Kidney epithelial cell (primary cell): ENCODE data around the gene SASS6. TPM values are rescaled to one million over a fixed set of nuclear protein-coding genes. Genes with fewer than 3 reads are reported as not detected.

Source experiments
- DNase-seq: peaks from one replicate; pipeline ENCODE4 v3.0.0-alpha.2; 2010; ENCODE audit warnings: low read depth
- H3K27me3 ChIP-seq: 2 replicates; pipeline ENCODE4 v1.6.0; 2011; ENCODE audit warnings: low read length; ENCODE audit not compliant: control insufficient read depth, insufficient read depth
- H3K36me3 ChIP-seq: 2 replicates; pipeline ENCODE4 v1.5.1; 2011; ENCODE audit warnings: low read length; ENCODE audit not compliant: control insufficient read depth, insufficient read depth
- H3K4me3 ChIP-seq: 2 replicates; pipeline ENCODE4 v1.5.1; 2011; ENCODE audit warnings: low read depth, mild to moderate bottlenecking, control low read depth, low read length
- total RNA-seq: library from RNA; depleted of rRNA; stranded (reverse); fragments of >200 nt; gene quantifications from 2 replicates; pipeline ENCODE4 v1.2.3, GENCODE V29; 2015
- TF ChIP-seq, protein P1 (sequence below): IDR thresholded peaks from 2 replicates; pipeline ENCODE4 v1.5.1; 2011; ENCODE audit warnings: mild to moderate bottlenecking, moderate library complexity, low read length, control low read depth, inconsistent platforms; ENCODE audit not compliant: insufficient read depth, poor library complexity, severe bottlenecking

SASS6 gene
- total RNA-seq, 1 donor from 2014 or later = 5.3 TPM

DNA sequence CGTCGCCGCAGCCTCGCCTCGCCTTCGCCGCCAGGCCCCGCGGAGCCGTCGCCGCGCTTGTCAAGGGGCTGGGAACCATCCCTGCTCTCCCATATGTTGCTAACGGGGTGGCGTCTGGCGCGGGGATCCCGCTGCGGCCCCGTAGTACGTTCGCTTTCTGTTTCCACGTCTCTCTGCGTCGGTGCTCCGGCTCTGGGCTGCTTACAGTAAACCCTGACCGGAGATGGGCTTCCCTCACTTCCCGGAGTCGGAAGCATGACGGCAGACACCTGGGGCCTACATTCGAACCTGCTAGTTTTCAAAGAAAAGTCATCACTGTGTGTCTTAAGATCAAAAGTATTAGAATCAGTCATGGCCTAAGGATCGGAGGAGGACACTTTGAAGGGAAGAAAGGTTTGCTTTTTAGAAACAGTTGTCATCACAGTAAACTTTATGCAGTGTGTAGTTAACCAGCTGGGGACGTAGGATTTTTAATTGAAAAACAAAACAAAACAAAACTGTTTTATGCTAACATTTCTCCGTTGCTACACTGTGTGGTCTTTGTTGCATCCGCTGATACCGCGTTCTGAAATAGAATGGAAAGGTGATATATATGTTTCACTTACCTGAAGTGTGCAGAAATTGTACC is 94.0 kb downstream of the SASS6 start:
- H3K36me3 ChIP-seq = no peaks in the 10 kb centered on the region
- DNase-seq = no peak
- TF ChIP-seq, protein P1, sequence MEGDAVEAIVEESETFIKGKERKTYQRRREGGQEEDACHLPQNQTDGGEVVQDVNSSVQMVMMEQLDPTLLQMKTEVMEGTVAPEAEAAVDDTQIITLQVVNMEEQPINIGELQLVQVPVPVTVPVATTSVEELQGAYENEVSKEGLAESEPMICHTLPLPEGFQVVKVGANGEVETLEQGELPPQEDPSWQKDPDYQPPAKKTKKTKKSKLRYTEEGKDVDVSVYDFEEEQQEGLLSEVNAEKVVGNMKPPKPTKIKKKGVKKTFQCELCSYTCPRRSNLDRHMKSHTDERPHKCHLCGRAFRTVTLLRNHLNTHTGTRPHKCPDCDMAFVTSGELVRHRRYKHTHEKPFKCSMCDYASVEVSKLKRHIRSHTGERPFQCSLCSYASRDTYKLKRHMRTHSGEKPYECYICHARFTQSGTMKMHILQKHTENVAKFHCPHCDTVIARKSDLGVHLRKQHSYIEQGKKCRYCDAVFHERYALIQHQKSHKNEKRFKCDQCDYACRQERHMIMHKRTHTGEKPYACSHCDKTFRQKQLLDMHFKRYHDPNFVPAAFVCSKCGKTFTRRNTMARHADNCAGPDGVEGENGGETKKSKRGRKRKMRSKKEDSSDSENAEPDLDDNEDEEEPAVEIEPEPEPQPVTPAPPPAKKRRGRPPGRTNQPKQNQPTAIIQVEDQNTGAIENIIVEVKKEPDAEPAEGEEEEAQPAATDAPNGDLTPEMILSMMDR = no peak

DNA sequence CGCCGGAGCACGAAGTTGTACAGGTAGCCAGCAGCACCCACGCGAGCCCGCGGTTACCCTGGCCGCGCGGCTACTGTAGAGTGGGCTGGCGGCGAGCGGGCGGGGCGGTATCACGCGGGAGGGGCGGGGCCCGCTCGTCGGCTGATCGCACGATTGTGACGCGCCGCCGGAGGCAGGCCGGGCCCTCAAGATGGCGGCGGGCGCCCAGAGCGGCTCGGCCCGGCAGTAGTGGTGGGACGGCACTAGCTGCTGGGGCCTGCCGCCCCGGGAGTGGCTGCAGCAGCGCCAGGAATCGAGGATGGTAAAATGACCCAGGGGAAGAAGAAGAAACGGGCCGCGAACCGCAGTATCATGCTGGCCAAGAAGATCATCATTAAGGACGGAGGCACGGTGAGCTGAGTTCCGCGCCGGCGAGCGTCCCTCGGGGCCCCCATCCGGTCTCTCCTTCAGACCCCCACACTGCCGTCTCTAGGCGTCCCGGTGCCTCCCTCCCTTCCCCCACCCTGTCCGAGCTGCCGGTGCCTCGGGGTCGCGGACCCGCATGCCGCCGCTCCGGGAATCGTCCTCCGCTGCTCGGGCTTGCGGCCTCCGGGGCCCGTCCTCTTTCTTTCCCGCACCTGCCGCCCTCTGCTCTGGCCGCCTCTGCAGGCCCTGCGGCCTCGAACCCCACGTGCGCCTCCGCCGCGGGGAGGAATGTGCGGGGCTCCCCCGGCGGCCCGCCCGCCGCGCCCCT is 94.6 kb downstream of the SASS6 start:
- Histone ChIP-seq H3K36me3 (no peaks in the 10 kb centered on the region), H3K27me3 (no peaks in the 10 kb centered on the region), H3K4me3 (peak overlapping the region; percentile 99)
- DNase-seq = peak; percentile 38
- TF ChIP-seq, protein P1 = no peak

More for the DNA sequence above, 94.0 kb downstream of the SASS6 start:
- H3K4me3 ChIP-seq = peak overlapping the region; percentile 99
- H3K27me3 ChIP-seq = no peaks in the 10 kb centered on the region

DNA sequence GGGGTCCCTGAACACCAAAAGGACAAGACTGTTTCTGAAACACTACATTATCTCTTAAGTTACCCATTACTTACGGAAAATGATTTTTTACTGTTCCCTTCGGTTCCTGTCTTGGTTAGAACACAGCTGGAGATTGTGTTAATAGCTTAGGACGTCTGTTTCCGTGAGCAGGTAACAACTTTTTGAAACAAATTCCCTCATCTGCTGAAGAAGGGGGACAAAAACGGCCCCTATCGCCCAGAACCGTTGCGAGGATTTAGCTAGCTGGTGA is 95.1 kb downstream of the SASS6 start:
- Histone ChIP-seq H3K27me3 (no peaks in the 10 kb centered on the region), H3K4me3 (peak overlapping the region; percentile 99), H3K36me3 (no peaks in the 10 kb centered on the region)
- TF ChIP-seq, protein P1 = no peak
- no peak for DNase-seq

DNA sequence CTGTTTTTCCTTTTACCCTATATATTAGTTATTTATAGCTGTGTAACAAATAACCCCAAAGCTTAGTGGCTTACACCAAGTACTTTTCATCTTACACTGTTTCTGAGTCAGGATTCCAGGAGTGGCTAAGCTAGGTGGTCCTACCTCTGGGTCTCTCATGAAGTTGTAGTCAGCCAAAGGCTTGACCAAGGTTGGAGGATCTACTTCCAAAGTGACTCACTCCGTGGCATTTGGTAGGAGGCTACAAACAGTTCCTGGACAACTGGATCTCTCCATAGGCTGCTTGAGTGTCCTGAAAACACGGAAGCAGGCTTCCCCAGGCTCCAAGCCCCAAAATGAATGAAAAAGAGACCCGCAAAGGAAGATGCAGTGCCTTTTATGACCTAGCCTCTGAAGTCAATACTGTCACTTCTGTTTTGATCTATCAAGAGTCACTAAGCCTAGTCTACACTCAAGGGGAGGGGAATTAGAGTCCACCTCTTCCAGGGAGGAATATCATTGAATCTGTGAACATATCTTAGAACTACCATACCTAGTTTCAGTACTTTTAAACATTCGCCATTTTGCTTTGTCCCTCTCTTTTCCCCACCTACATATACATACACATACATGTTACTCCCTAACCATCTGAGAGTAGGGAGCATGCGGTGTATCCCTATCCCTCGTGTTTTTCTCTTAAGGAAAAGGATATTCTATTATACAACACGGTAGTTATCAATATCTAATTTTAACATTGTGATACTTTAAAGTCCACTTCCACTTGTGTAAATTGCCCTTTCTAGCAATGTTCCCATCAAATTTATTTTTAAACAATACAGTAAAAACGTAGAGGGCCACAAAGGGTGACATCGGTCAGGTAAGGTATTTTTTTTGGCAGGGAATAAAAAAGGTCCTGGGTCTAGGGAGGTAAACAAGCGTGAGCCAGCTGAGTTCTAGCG is 95.7 kb downstream of the SASS6 start:
- DNase-seq = no peak
- Histone ChIP-seq H3K27me3 (no peaks in the 10 kb centered on the region), H3K36me3 (no peaks in the 10 kb centered on the region), H3K4me3 (peak overlapping the region; percentile 99)
- TF ChIP-seq, protein P1 = no peak

DNA sequence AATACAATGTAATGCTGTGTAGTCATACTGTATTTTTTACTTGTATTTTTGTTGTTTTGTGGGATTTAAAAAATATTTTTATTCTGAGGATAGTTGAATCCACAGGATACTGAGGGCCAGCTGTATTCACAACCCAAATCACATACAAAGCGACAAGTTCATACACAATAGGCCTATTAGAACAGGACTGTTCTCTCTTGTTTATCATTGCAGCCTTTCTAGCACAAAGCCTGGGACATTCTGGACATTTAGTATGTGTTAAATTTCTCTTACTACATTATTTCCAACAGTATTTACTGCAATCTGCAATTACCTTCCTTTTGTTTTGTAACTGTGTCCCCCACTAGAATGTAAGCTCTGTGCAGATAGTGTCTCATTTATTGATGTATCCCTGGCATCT is 97.5 kb downstream of the SASS6 start:
- Histone ChIP-seq H3K27me3 (no peaks in the 10 kb centered on the region), H3K36me3 (no peaks in the 10 kb centered on the region), H3K4me3 (no peak overlapping the region)
- TF ChIP-seq, protein P1 = no peak
- DNase-seq = no peak
